Brain microvascular endothelial cell (primary cell): ENCODE measurements around the gene TNS3.

Experiments used
- DNase-seq: peaks from one replicate; pipeline ENCODE4 v3.0.0-alpha.2; 2020
- H3K27ac ChIP-seq: fragments of 250-450 bp; sonication (Bioruptor Pico); 2 replicates; pipeline ENCODE4 v1.5.1; 2020; ENCODE audit warnings: mild to moderate bottlenecking, moderate library complexity
- H3K27me3 ChIP-seq: fragments of 250-450 bp; sonication (Bioruptor Pico); replicated peaks from 2 replicates; pipeline ENCODE4 v1.5.1; 2020; ENCODE audit warnings: mild to moderate bottlenecking
- H3K36me3 ChIP-seq: fragments of 250-450 bp; sonication (Bioruptor Pico); replicated peaks from 2 replicates; pipeline ENCODE4 v1.5.1; 2020; ENCODE audit warnings: mild to moderate bottlenecking
- H3K4me3 ChIP-seq: 2 replicates; pipeline ENCODE4 v1.5.1; 2011; ENCODE audit warnings: low read depth, mild to moderate bottlenecking, control low read depth, low read length, moderate library complexity
- CTCF ChIP-seq: IDR thresholded peaks from 2 replicates; pipeline ENCODE4 v1.5.1; 2011; ENCODE audit warnings: low read depth, mild to moderate bottlenecking, moderate library complexity, low read length, control low read depth, inconsistent platforms; ENCODE audit errors: missing control alignments
- in situ Hi-C: cut with HindIII; loops from 2 replicates; pipeline ENCODE4 v1.10.0; 2017; ENCODE audit warnings: low sequenced_read_pairs, low pct_ligation_motif_present

The TNS3 gene

GRCh38 chr7:47352394-47352968, 229.4 kb downstream of the TNS3 start:
- Histone ChIP-seq H3K27ac (no peak overlapping the region), H3K36me3 (no peaks in the 10 kb centered on the region), H3K4me3 (no peak overlapping the region), H3K27me3 (no peaks in the 10 kb centered on the region)
- no peak for DNase-seq
- TF ChIP-seq CTCF = no peak
- in situ Hi-C loops = no loop called here

- no peak for DNase-seq
- no peak overlapping the region for H3K4me3 ChIP-seq
- in situ Hi-C loops = no loop called here
- no peaks in the 10 kb centered on the region for H3K27me3 ChIP-seq
- TF ChIP-seq CTCF = peak; percentile 12
- no peak overlapping the region for H3K27ac ChIP-seq
- H3K36me3 ChIP-seq = no peaks in the 10 kb centered on the region
Measured at GRCh38 chr7:47351233-47352154, 230.4 kb downstream of the TNS3 start.

GRCh38 chr7:47350425-47350824, 231.5 kb downstream of the TNS3 start:
- H3K27ac ChIP-seq = no peak overlapping the region
- in situ Hi-C loops = no loop called here
- H3K27me3 ChIP-seq = no peaks in the 10 kb centered on the region
- no peak for TF ChIP-seq CTCF
- peaks cover 3% of the 10 kb centered on the region for H3K36me3 ChIP-seq
- H3K4me3 ChIP-seq = no peak overlapping the region
- DNase-seq = no peak

- peaks cover 8% of the 10 kb centered on the region for H3K36me3 ChIP-seq
- no peaks in the 10 kb centered on the region for H3K27me3 ChIP-seq
- in situ Hi-C loops = no loop called here
- TF ChIP-seq CTCF = no peak
- H3K27ac ChIP-seq = no peak overlapping the region
- H3K4me3 ChIP-seq = no peak overlapping the region
- DNase-seq = no peak
Measured at GRCh38 chr7:47349401-47349800, 232.5 kb downstream of the TNS3 start.

GRCh38 chr7:47347816-47348385, 234.0 kb downstream of the TNS3 start:
- no peak overlapping the region for H3K4me3 ChIP-seq
- H3K27ac ChIP-seq = no peak overlapping the region
- no peak for DNase-seq
- in situ Hi-C loops = no loop called here
- H3K27me3 ChIP-seq = no peaks in the 10 kb centered on the region
- no peak for TF ChIP-seq CTCF
- H3K36me3 ChIP-seq = peaks cover 22% of the 10 kb centered on the region
